ENCODE results near the gene FBLN5. TPM values are rescaled to one million over a fixed set of nuclear protein-coding genes. Genes with fewer than 3 reads are reported as not detected.

FBLN5 gene
- total and polyA plus RNA-seq, 11 donors = 26.0 to 129 (median 40.3) TPM

GRCh38 chr14:91927800-91928199 is 19.7 kb downstream of the FBLN5 start:
- no peak overlapping the region for H3K27ac ChIP-seq
- intact Hi-C loops (cut with DNase I) = no loop called here
- ATAC-seq (peak in 1 of 4 donors; percentile 7), DNase-seq (no peak)
- H3K36me3 ChIP-seq = peaks cover 0 to 9% (median 0%) of the 10 kb centered on the region in 9 donors
- 80 to 86% (median 83%) methylated on average over 5 of the region's 5 CpGs for WGBS, 4 donors
- peaks cover 0 to 65% (median 5%) of the 10 kb centered on the region in 12 donors for H3K4me1 ChIP-seq
- H3K9me3 ChIP-seq = no peaks in the 10 kb centered on the region
- no peaks in the 10 kb centered on the region for H3K27me3 ChIP-seq
- TF ChIP-seq POLR2A (IDR thresholded peaks at IDR 0.05) (no peak), CTCF (IDR thresholded peaks at IDR 0.05) (no peak)
- no peak overlapping the region for H3K4me3 ChIP-seq

- Histone ChIP-seq H3K36me3 (peaks cover 0 to 9% (median 0%) of the 10 kb centered on the region in 9 donors), H3K9me3 (no peaks in the 10 kb centered on the region), H3K27ac (no peak overlapping the region), H3K27me3 (no peaks in the 10 kb centered on the region), H3K4me1 (peaks cover 0 to 68% (median 5%) of the 10 kb centered on the region in 12 donors), H3K4me3 (no peak overlapping the region)
- intact Hi-C loops (cut with DNase I) = no loop called here
- TF ChIP-seq POLR2A (IDR thresholded peaks at IDR 0.05) = no peak
- no peak for TF ChIP-seq CTCF (IDR thresholded peaks at IDR 0.05)
- WGBS, 4 donors = 69 to 82% (median 77%) methylated on average over 3 of the region's 3 CpGs
- DNase-seq (no peak), ATAC-seq (no peak)
Measured at GRCh38 chr14:91927191-91927590, 20.3 kb downstream of the FBLN5 start.

- peaks cover 0 to 9% (median 0%) of the 10 kb centered on the region in 9 donors for H3K36me3 ChIP-seq
- intact Hi-C loops (cut with DNase I) = no loop called here
- H3K9me3 ChIP-seq = no peaks in the 10 kb centered on the region
- DNase-seq (no peak), ATAC-seq (no peak)
- no peaks in the 10 kb centered on the region for H3K27me3 ChIP-seq
- WGBS, 4 donors = 65 to 74% (median 73%) methylated on average over 13 to 17 of the region's 17 CpGs
- no peak overlapping the region for H3K4me3 ChIP-seq
- H3K4me1 ChIP-seq = peaks cover 0 to 67% (median 7%) of the 10 kb centered on the region in 12 donors
- TF ChIP-seq CTCF (IDR thresholded peaks at IDR 0.05) = no peak
- no peak for TF ChIP-seq POLR2A (IDR thresholded peaks at IDR 0.05)
- peak overlapping the region in 2 of 12 donors; percentile 10 to 68 for H3K27ac ChIP-seq
Measured at GRCh38 chr14:91926131-91926890, 21.2 kb downstream of the FBLN5 start.

GRCh38 chr14:91925727-91926121 is 21.8 kb downstream of the FBLN5 start:
- H3K4me3 ChIP-seq = no peak overlapping the region
- intact Hi-C loops (cut with DNase I) = no loop called here
- H3K27me3 ChIP-seq = no peaks in the 10 kb centered on the region
- WGBS, 4 donors = 82 to 86% (median 86%) methylated on average over 10 of the region's 10 CpGs
- DNase-seq (no peak), ATAC-seq (no peak)
- no peak for TF ChIP-seq POLR2A (IDR thresholded peaks at IDR 0.05)
- TF ChIP-seq CTCF (IDR thresholded peaks at IDR 0.05) = no peak
- peaks cover 0 to 68% (median 7%) of the 10 kb centered on the region in 12 donors for H3K4me1 ChIP-seq
- peak overlapping the region in 8 of 12 donors; percentile 4 to 68 (median 37) for H3K27ac ChIP-seq
- peaks cover 0 to 4% (median 0%) of the 10 kb centered on the region in 9 donors for H3K36me3 ChIP-seq
- H3K9me3 ChIP-seq = no peaks in the 10 kb centered on the region
